GM23248 (cell line): Measurements from ENCODE around the gene LALBA.

Source experiments
- EZH2 ChIP-seq: fragments of 200-600 bp; sonication (generic); IDR thresholded peaks from 2 replicates; pipeline ENCODE4 v1.6.1; 2018; ENCODE audit warnings: antibody characterized with exemption, mild to moderate bottlenecking; ENCODE audit not compliant: insufficient read depth, poor library complexity, severe bottlenecking
- EZH2phosphoT487 ChIP-seq: fragments of 200-600 bp; sonication (generic); IDR thresholded peaks from 2 replicates; pipeline ENCODE4 v1.6.1; 2018; ENCODE audit warnings: antibody characterized with exemption, moderate library complexity, mild to moderate bottlenecking, low read depth; ENCODE audit not compliant: insufficient read depth

- TF ChIP-seq EZH2phosphoT487 = no peak
- no peak for TF ChIP-seq EZH2
Measured at GRCh38 chr12:48567731-48568130, 2.1 kb downstream of the LALBA start.
